ENCODE results near the gene SBF1.

DNA sequence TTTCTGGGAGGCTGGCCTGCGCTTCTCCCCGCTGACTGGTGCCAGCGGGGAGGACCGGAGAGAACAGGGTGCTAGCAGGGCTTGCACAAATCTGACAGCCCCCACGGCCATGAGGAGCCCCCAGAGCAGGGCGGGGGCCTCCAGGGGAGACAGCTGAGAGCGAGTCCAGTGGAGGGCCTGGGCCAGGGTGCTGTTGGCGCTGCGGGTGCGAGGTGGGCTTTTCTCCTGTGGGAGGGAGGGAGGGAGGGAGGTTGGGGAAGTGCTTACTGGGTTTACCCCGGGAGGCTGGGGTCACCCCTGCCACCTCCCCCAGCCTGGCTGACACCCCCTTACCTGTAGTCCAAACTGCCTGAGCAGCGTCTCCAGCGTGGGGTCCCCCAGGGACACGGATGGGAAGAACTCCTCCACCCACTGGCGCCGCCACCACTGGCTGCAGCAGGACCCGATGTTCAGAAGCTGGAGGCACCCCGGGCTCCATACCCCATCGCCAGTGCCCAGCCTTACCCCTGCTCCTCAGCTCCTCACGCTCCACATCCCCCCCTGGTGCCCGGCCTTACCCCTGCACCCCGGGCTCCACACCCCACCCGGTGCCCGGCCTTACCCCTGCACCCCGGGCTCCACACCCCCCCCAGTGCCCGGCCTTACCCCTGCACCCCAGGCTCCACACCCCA lies 28.8 kb upstream of the SBF1 start:
- TF ChIP-seq, protein P1, sequence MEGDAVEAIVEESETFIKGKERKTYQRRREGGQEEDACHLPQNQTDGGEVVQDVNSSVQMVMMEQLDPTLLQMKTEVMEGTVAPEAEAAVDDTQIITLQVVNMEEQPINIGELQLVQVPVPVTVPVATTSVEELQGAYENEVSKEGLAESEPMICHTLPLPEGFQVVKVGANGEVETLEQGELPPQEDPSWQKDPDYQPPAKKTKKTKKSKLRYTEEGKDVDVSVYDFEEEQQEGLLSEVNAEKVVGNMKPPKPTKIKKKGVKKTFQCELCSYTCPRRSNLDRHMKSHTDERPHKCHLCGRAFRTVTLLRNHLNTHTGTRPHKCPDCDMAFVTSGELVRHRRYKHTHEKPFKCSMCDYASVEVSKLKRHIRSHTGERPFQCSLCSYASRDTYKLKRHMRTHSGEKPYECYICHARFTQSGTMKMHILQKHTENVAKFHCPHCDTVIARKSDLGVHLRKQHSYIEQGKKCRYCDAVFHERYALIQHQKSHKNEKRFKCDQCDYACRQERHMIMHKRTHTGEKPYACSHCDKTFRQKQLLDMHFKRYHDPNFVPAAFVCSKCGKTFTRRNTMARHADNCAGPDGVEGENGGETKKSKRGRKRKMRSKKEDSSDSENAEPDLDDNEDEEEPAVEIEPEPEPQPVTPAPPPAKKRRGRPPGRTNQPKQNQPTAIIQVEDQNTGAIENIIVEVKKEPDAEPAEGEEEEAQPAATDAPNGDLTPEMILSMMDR (conservative IDR thresholded peaks at IDR 0.05 in 1 of 2, IDR thresholded peaks at IDR 0.05 in 1 of 2; ENCODE audit: low read depth in 1 of 2, low read length in 2 of 2): no peak
- no peak for TF ChIP-seq EZH2 (IDR thresholded peaks at IDR 0.05; ENCODE audit: low read length, missing control alignments)
